Measurements from ENCODE around the gene LHX3. TPM values are rescaled to one million over a fixed set of nuclear protein-coding genes. Genes with fewer than 3 reads are reported as not detected.

The LHX3 gene
- total RNA-seq, 1 experiment from 2014 or later: not detected

DNA sequence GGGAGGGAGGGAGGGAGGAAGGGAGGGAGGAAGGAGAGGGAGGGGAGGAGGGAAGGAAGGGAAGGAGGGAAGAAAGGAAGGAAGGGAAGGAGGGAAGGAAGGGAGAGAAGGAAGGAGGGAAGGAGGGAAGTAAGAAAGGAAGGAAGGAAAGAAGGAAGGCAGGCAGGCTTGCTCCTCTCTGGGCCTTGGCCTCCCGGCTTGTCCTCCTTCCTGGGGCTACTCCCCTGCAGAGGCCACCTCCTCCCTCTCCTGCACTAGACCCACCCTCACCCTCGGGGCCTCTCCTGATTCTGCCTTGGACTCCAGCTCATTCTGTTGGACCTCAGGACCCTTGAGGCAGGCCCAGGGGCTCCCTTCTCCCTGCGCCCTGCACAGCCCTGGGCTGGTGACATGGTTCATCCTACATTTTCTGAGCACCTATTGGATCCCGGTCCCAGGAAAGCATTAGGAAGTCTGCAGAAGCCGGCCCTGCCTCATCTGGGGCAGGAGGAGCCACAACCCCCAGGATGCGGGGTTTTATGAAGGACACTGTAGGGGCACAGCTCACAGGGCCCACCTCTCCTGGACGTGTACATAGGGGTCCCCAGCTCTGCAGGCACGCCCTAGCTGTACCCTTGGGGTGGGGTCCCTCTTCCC, 23.0 kb downstream of the LHX3 start:
- no peak overlapping the region for H2AFZ ChIP-seq (ENCODE audit: low read length)
- no peaks in the 10 kb centered on the region for H3F3A ChIP-seq (ENCODE audit: low read length, unreplicated experiment)
- H3K9ac ChIP-seq (ENCODE audit: low read length): no peak overlapping the region
- H3K9me2 ChIP-seq (replicated peaks; ENCODE audit: low read length): no peaks in the 10 kb centered on the region
- no peaks in the 10 kb centered on the region for H4K20me1 ChIP-seq (ENCODE audit: low read length)
- no TSS peak for BruUV-seq (replicated peaks)
- no peaks in the 10 kb centered on the region for H3K4me1 ChIP-seq (ENCODE audit: insufficient read depth, low read length)
- CTCF ChIA-PET: interaction anchor here (0.6 kb wide), 1 partner anchor 38 kb away, joined by 3 read pairs; no protein-coding TSS in a partner anchor
- no peak overlapping the region for H3K4me3 ChIP-seq (ENCODE audit: low read length)
- intact Hi-C loops (cut with micrococcal nuclease): no loop called here
- H3K27me3 ChIP-seq (ENCODE audit: low read length): peaks cover 9% of the 10 kb centered on the region
- DNase-seq (no peak), ATAC-seq (no peak)
- no peak overlapping the region for H3K27ac ChIP-seq (ENCODE audit: low read length)
- POLR2A ChIA-PET (ENCODE audit: unreplicated experiment): no interaction called here
- no peak overlapping the region for H3K4me2 ChIP-seq (ENCODE audit: low read length)
- H3K79me2 ChIP-seq (ENCODE audit: low read length): no peaks in the 10 kb centered on the region
- H3K9me3 ChIP-seq (ENCODE audit: low read length): no peaks in the 10 kb centered on the region
- no peaks in the 10 kb centered on the region for H3K36me3 ChIP-seq (ENCODE audit: low read depth, low read length)
- TF ChIP-seq EZH2phosphoT487 (IDR thresholded peaks at IDR 0.05; ENCODE audit: borderline replicate concordance, low read length) (no peak), EZH2 (IDR thresholded peaks at IDR 0.05; ENCODE audit: low read length, unreplicated experiment) (no peak)
- TF ChIP-seq, protein P1, sequence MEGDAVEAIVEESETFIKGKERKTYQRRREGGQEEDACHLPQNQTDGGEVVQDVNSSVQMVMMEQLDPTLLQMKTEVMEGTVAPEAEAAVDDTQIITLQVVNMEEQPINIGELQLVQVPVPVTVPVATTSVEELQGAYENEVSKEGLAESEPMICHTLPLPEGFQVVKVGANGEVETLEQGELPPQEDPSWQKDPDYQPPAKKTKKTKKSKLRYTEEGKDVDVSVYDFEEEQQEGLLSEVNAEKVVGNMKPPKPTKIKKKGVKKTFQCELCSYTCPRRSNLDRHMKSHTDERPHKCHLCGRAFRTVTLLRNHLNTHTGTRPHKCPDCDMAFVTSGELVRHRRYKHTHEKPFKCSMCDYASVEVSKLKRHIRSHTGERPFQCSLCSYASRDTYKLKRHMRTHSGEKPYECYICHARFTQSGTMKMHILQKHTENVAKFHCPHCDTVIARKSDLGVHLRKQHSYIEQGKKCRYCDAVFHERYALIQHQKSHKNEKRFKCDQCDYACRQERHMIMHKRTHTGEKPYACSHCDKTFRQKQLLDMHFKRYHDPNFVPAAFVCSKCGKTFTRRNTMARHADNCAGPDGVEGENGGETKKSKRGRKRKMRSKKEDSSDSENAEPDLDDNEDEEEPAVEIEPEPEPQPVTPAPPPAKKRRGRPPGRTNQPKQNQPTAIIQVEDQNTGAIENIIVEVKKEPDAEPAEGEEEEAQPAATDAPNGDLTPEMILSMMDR (conservative IDR thresholded peaks at IDR 0.05; ENCODE audit: low read depth, low read length): no peak

DNA sequence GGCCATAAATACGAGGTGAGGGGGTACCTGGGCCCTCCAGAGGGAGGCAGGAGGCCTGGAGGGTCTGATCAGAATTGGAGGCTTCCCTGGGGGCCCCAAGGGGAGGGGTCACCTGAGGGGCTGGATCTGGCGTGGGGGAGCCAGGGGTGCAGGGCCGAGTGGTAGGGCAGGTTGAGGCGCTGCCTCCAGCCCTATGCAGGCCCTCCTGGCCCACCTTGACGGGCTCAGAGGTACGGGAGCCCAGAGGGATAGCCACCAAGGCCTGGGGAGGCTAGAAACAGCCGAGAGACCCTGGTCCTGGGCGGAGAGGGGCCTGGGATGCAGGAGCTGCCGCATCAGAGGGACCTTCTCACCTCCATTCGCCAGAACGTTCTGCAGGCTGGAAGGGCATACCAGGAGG, 24.3 kb downstream of the LHX3 start:
- Histone ChIP-seq H3F3A (ENCODE audit: low read length, unreplicated experiment) (no peaks in the 10 kb centered on the region), H3K4me1 (ENCODE audit: insufficient read depth, low read length) (no peaks in the 10 kb centered on the region), H3K4me2 (ENCODE audit: low read length) (no peak overlapping the region), H3K79me2 (ENCODE audit: low read length) (no peaks in the 10 kb centered on the region), H3K27ac (ENCODE audit: low read length) (no peak overlapping the region), H3K36me3 (ENCODE audit: low read depth, low read length) (no peaks in the 10 kb centered on the region), H3K9ac (ENCODE audit: low read length) (no peak overlapping the region), H2AFZ (ENCODE audit: low read length) (no peak overlapping the region), H3K4me3 (ENCODE audit: low read length) (no peak overlapping the region), H4K20me1 (ENCODE audit: low read length) (no peaks in the 10 kb centered on the region), H3K9me2 (replicated peaks; ENCODE audit: low read length) (no peaks in the 10 kb centered on the region), H3K9me3 (ENCODE audit: low read length) (no peaks in the 10 kb centered on the region), H3K27me3 (ENCODE audit: low read length) (peaks cover 9% of the 10 kb centered on the region)
- POLR2A ChIA-PET (ENCODE audit: unreplicated experiment): no interaction called here
- TF ChIP-seq EZH2 (IDR thresholded peaks at IDR 0.05; ENCODE audit: low read length, unreplicated experiment) (no peak), EZH2phosphoT487 (IDR thresholded peaks at IDR 0.05; ENCODE audit: borderline replicate concordance, low read length) (no peak)
- TF ChIP-seq, protein P1 (conservative IDR thresholded peaks at IDR 0.05; ENCODE audit: low read depth, low read length): no peak
- ATAC-seq (no peak), DNase-seq (no peak)
- CTCF ChIA-PET: no interaction called here
- intact Hi-C loops (cut with micrococcal nuclease): no loop called here
- no TSS peak for BruUV-seq (replicated peaks)

DNA sequence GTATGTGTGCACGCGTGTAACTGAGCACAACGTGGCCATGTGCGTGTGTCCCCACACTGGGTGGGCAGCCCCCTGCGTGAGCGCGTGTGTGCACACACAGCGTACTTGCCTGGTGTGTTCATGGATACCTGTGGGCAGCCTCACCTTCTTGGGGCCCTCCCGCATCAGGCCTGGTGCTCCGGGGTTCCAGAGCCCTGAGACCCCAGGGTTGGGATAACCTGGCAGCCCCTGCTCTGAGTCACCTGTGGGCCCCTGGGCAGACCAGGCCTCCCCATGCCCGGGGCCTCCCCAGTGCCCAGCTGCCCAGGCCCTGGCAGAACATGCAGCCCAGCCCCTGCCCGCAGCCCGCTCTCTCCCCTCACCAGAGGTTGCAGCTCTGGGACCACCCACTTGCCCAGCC, 25.2 kb downstream of the LHX3 start:
- H3K36me3 ChIP-seq (ENCODE audit: low read depth, low read length): no peaks in the 10 kb centered on the region
- no peak overlapping the region for H3K4me3 ChIP-seq (ENCODE audit: low read length)
- no peaks in the 10 kb centered on the region for H4K20me1 ChIP-seq (ENCODE audit: low read length)
- H3K9me3 ChIP-seq (ENCODE audit: low read length): no peaks in the 10 kb centered on the region
- no peak overlapping the region for H2AFZ ChIP-seq (ENCODE audit: low read length)
- H3K4me2 ChIP-seq (ENCODE audit: low read length): no peak overlapping the region
- no peak overlapping the region for H3K27ac ChIP-seq (ENCODE audit: low read length)
- no peak for DNase-seq
- intact Hi-C loops (cut with micrococcal nuclease): no loop called here
- no peak for ATAC-seq
- H3K79me2 ChIP-seq (ENCODE audit: low read length): no peaks in the 10 kb centered on the region
- ChIA-PET POLR2A (ENCODE audit: unreplicated experiment) (no interaction called here), CTCF (no interaction called here)
- H3K4me1 ChIP-seq (ENCODE audit: insufficient read depth, low read length): no peaks in the 10 kb centered on the region
- H3K9ac ChIP-seq (ENCODE audit: low read length): no peak overlapping the region
- no peak for TF ChIP-seq EZH2phosphoT487 (IDR thresholded peaks at IDR 0.05; ENCODE audit: borderline replicate concordance, low read length)
- TF ChIP-seq, protein P1 (conservative IDR thresholded peaks at IDR 0.05; ENCODE audit: low read depth, low read length): no peak
- TF ChIP-seq EZH2 (IDR thresholded peaks at IDR 0.05; ENCODE audit: low read length, unreplicated experiment): no peak
- H3F3A ChIP-seq (ENCODE audit: low read length, unreplicated experiment): no peaks in the 10 kb centered on the region
- BruUV-seq (replicated peaks): no TSS peak
- H3K27me3 ChIP-seq (ENCODE audit: low read length): 0 out of 2 replicates have a peak, but pooled peaks cover 3% of the 10 kb centered on the region
- H3K9me2 ChIP-seq (replicated peaks; ENCODE audit: low read length): no peaks in the 10 kb centered on the region
